ENCODE results near the gene CLEC2B.

The CLEC2B gene

DNA sequence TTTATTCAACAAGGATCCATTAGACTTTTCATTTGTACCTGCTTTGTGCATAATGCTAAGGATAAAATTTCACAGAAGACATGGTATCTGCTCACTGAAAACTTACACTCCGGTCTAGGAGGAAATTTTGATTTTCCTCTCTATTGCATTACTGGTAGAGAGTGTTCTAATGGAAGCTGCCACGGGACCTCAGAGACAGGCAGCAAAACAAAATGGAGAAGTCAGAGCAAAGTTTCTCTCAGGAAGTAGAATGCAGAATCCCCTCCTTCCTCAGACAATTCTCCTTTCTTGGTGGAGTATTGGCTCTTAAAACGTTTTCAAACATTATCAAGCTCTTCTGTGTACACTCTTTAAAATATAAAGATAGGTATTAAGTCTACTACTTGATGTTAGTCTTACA is 12.3 kb downstream of the CLEC2B start:
- ChIA-PET CTCF (no interaction called here), POLR2A (no interaction called here)
- Histone ChIP-seq H3K4me3 (ENCODE audit: low read depth, low read length) (no peak overlapping the region), H3K4me1 (ENCODE audit: control insufficient read depth, insufficient read depth, low read length) (no peaks in the 10 kb centered on the region), H3K36me3 (ENCODE audit: control insufficient read depth in 2 of 2, insufficient read depth in 1 of 2, low read length in 2 of 2) (no peaks in the 10 kb centered on the region), H3K27ac (ENCODE audit: extremely low read depth, low read depth, low read length) (no peak overlapping the region), H3K9me3 (ENCODE audit: control insufficient read depth, insufficient read depth, low read depth, low read length) (no peaks in the 10 kb centered on the region)
- no peak for TF ChIP-seq RBAK (tag by site-specific recombination; IDR thresholded peaks at IDR 0.05)
- no peak for TF ChIP-seq ZNF114 (tag by site-specific recombination; IDR thresholded peaks at IDR 0.05)
- TF ChIP-seq, protein P1, sequence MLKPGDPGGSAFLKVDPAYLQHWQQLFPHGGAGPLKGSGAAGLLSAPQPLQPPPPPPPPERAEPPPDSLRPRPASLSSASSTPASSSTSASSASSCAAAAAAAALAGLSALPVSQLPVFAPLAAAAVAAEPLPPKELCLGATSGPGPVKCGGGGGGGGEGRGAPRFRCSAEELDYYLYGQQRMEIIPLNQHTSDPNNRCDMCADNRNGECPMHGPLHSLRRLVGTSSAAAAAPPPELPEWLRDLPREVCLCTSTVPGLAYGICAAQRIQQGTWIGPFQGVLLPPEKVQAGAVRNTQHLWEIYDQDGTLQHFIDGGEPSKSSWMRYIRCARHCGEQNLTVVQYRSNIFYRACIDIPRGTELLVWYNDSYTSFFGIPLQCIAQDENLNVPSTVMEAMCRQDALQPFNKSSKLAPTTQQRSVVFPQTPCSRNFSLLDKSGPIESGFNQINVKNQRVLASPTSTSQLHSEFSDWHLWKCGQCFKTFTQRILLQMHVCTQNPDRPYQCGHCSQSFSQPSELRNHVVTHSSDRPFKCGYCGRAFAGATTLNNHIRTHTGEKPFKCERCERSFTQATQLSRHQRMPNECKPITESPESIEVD (tag by site-specific recombination; IDR thresholded peaks at IDR 0.05), result no peak
- no peak for TF ChIP-seq ZNF223 (tag by site-specific recombination; IDR thresholded peaks at IDR 0.05)
- TF ChIP-seq, protein P2, sequence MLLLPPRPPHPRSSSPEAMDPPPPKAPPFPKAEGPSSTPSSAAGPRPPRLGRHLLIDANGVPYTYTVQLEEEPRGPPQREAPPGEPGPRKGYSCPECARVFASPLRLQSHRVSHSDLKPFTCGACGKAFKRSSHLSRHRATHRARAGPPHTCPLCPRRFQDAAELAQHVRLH (tag by site-specific recombination; IDR thresholded peaks at IDR 0.05), result no peak
- no peak for TF ChIP-seq ZNF658 (tag by site-specific recombination; IDR thresholded peaks at IDR 0.05)
- TF ChIP-seq KLF16 (tag by site-specific recombination; IDR thresholded peaks at IDR 0.05), result no peak
- no peak for TF ChIP-seq ZNF24 (tag by site-specific recombination; IDR thresholded peaks at IDR 0.05)
- no peak for TF ChIP-seq MEIS1 (CRISPR knock-in tag; IDR thresholded peaks at IDR 0.05; ENCODE audit: borderline replicate concordance)
- TF ChIP-seq, protein P3, sequence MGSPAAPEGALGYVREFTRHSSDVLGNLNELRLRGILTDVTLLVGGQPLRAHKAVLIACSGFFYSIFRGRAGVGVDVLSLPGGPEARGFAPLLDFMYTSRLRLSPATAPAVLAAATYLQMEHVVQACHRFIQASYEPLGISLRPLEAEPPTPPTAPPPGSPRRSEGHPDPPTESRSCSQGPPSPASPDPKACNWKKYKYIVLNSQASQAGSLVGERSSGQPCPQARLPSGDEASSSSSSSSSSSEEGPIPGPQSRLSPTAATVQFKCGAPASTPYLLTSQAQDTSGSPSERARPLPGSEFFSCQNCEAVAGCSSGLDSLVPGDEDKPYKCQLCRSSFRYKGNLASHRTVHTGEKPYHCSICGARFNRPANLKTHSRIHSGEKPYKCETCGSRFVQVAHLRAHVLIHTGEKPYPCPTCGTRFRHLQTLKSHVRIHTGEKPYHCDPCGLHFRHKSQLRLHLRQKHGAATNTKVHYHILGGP (tag by site-specific recombination; IDR thresholded peaks at IDR 0.05), result no peak
- TF ChIP-seq ZBTB8A (tag by site-specific recombination; IDR thresholded peaks at IDR 0.05), result no peak
- TF ChIP-seq, protein P4, sequence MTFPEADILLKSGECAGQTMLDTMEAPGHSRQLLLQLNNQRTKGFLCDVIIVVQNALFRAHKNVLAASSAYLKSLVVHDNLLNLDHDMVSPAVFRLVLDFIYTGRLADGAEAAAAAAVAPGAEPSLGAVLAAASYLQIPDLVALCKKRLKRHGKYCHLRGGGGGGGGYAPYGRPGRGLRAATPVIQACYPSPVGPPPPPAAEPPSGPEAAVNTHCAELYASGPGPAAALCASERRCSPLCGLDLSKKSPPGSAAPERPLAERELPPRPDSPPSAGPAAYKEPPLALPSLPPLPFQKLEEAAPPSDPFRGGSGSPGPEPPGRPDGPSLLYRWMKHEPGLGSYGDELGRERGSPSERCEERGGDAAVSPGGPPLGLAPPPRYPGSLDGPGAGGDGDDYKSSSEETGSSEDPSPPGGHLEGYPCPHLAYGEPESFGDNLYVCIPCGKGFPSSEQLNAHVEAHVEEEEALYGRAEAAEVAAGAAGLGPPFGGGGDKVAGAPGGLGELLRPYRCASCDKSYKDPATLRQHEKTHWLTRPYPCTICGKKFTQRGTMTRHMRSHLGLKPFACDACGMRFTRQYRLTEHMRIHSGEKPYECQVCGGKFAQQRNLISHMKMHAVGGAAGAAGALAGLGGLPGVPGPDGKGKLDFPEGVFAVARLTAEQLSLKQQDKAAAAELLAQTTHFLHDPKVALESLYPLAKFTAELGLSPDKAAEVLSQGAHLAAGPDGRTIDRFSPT (tag by site-specific recombination; IDR thresholded peaks at IDR 0.05), result no peak
- no peak for TF ChIP-seq GLIS1 (tag by site-specific recombination; IDR thresholded peaks at IDR 0.05)
- TF ChIP-seq ZNF514 (tag by site-specific recombination; IDR thresholded peaks at IDR 0.05), result no peak
- no peak for TF ChIP-seq ZNF404 (tag by site-specific recombination; IDR thresholded peaks at IDR 0.05)
- no peak for TF ChIP-seq ZNF510 (tag by site-specific recombination; IDR thresholded peaks at IDR 0.05; ENCODE audit: insufficient replicate concordance)
- no peak for TF ChIP-seq SETDB1 (IDR thresholded peaks at IDR 0.05; ENCODE audit: insufficient read length, low read length)
- TF ChIP-seq ZNF266 (tag by site-specific recombination; IDR thresholded peaks at IDR 0.05; ENCODE audit: low read depth), result no peak
- no peak for TF ChIP-seq ZNF549 (tag by site-specific recombination; IDR thresholded peaks at IDR 0.05)

DNA sequence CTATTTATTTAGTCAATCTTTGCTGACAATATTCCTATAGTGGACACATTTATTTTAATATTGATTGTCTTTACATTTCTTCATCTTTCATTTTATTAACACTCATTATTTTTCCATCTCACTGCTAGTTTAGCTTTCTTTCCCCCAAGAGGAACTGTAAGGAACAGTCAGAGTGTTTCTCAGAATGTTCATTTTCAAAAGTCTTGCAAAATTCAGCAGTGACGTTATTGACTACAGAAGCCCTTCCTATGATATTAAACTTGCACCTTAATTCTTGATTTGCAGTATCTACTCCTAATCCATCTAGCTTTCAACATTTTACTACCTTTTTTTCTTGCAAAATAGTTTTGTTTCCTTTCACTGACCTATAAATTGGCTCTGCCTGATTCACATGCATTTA is 13.0 kb downstream of the CLEC2B start:
- Histone ChIP-seq H3K4me3 (ENCODE audit: low read depth, low read length) (no peak overlapping the region), H3K36me3 (ENCODE audit: control insufficient read depth in 2 of 2, insufficient read depth in 1 of 2, low read length in 2 of 2) (no peaks in the 10 kb centered on the region), H3K4me1 (ENCODE audit: control insufficient read depth, insufficient read depth, low read length) (no peaks in the 10 kb centered on the region), H3K27ac (ENCODE audit: extremely low read depth, low read depth, low read length) (no peak overlapping the region), H3K9me3 (ENCODE audit: control insufficient read depth, insufficient read depth, low read depth, low read length) (no peaks in the 10 kb centered on the region)
- ChIA-PET POLR2A (no interaction called here), CTCF (no interaction called here)
- TF ChIP-seq, protein P5, sequence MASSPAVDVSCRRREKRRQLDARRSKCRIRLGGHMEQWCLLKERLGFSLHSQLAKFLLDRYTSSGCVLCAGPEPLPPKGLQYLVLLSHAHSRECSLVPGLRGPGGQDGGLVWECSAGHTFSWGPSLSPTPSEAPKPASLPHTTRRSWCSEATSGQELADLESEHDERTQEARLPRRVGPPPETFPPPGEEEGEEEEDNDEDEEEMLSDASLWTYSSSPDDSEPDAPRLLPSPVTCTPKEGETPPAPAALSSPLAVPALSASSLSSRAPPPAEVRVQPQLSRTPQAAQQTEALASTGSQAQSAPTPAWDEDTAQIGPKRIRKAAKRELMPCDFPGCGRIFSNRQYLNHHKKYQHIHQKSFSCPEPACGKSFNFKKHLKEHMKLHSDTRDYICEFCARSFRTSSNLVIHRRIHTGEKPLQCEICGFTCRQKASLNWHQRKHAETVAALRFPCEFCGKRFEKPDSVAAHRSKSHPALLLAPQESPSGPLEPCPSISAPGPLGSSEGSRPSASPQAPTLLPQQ (tag by site-specific recombination; IDR thresholded peaks at IDR 0.05), result no peak
- TF ChIP-seq, protein P6, sequence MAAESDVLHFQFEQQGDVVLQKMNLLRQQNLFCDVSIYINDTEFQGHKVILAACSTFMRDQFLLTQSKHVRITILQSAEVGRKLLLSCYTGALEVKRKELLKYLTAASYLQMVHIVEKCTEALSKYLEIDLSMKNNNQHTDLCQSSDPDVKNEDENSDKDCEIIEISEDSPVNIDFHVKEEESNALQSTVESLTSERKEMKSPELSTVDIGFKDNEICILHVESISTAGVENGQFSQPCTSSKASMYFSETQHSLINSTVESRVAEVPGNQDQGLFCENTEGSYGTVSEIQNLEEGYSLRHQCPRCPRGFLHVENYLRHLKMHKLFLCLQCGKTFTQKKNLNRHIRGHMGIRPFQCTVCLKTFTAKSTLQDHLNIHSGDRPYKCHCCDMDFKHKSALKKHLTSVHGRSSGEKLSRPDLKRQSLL (tag by site-specific recombination; IDR thresholded peaks at IDR 0.05), result no peak
- TF ChIP-seq ZNF19 (tag by site-specific recombination; IDR thresholded peaks at IDR 0.05; ENCODE audit: low read depth) (no peak), ZEB2 (tag by site-specific recombination; IDR thresholded peaks at IDR 0.05) (no peak), ZNF350 (tag by site-specific recombination; IDR thresholded peaks at IDR 0.05) (no peak), HOXC10 (CRISPR knock-in tag; IDR thresholded peaks at IDR 0.05) (no peak), ZNF311 (tag by site-specific recombination; IDR thresholded peaks at IDR 0.05; ENCODE audit: borderline replicate concordance) (no peak), ZNF621 (tag by site-specific recombination; IDR thresholded peaks at IDR 0.05) (no peak)
